GM23338 (cell line): ENCODE data around the gene ASPHD1. TPM values are rescaled to one million over a fixed set of nuclear protein-coding genes. Genes with fewer than 3 reads are reported as not detected.

Experiments
- ATAC-seq: fragments of 200-7000 bp; cut with Tn5 transposase; 3 replicates; pipeline ENCODE4 v1.9.1; 2020
- DNase-seq: peaks from one replicate; pipeline ENCODE4 v3.0.0-alpha.2; 2015; ENCODE audit warnings: low spot score
- H2AFZ ChIP-seq: fragments of 200-600 bp; sonication (generic); 2 replicates; pipeline ENCODE4 v1.8.0; 2016; ENCODE audit warnings: antibody characterized with exemption, mild to moderate bottlenecking, moderate library complexity
- H3F3A ChIP-seq: fragments of 200-600 bp; sonication (generic); replicated peaks from 2 replicates; pipeline ENCODE4 v1.8.0; 2017; ENCODE audit warnings: antibody characterized with exemption, mixed run types, low read depth
- H3K27ac ChIP-seq: fragments of 200-600 bp; sonication (generic); 2 replicates; pipeline ENCODE4 v1.6.1; 2016; ENCODE audit warnings: low read depth
- H3K27me3 ChIP-seq: fragments of 200-600 bp; sonication (generic); 2 replicates; pipeline ENCODE4 v1.8.0; 2016; ENCODE audit warnings: mild to moderate bottlenecking, mixed run types, moderate library complexity; ENCODE audit not compliant: insufficient read depth
- H3K36me3 ChIP-seq: fragments of 200-600 bp; sonication (generic); 2 replicates; pipeline ENCODE4 v1.8.0; 2016; ENCODE audit warnings: mild to moderate bottlenecking; ENCODE audit not compliant: insufficient read depth
- H3K4me1 ChIP-seq: fragments of 200-600 bp; sonication (generic); 2 replicates; pipeline ENCODE4 v1.8.0; 2016; ENCODE audit warnings: mild to moderate bottlenecking, moderate library complexity; ENCODE audit not compliant: insufficient read depth
- H3K4me2 ChIP-seq: fragments of 200-600 bp; sonication (generic); 2 replicates; pipeline ENCODE4 v1.7.1; 2017; ENCODE audit warnings: mixed run types
- H3K4me3 ChIP-seq: fragments of 200-600 bp; sonication (generic); 2 replicates; pipeline ENCODE4 v1.6.1; 2016; ENCODE audit warnings: mixed run types
- H3K79me2 ChIP-seq: fragments of 200-600 bp; sonication (generic); replicated peaks from 2 replicates; pipeline ENCODE4 v1.8.0; 2017; ENCODE audit warnings: mild to moderate bottlenecking; ENCODE audit not compliant: insufficient read depth
- H3K9me2 ChIP-seq: fragments of 200-600 bp; sonication (generic); 2 replicates; pipeline ENCODE4 v1.8.0; 2017; ENCODE audit not compliant: insufficient read depth
- H4K20me1 ChIP-seq: fragments of 200-600 bp; sonication (generic); replicated peaks from 2 replicates; pipeline ENCODE4 v1.8.0; 2017; ENCODE audit warnings: mild to moderate bottlenecking; ENCODE audit not compliant: insufficient read depth
- H3K27ac Mint-ChIP-seq: 2 replicates; pipeline ENCODE4 v1.8.0; 2020; ENCODE audit warnings: inconsistent platforms, mild to moderate bottlenecking, moderate library complexity, mixed read lengths
- H3K27me3 Mint-ChIP-seq: 3 replicates; pipeline ENCODE4 v1.8.0; 2022; ENCODE audit warnings: low read depth, mild to moderate bottlenecking, moderate library complexity, mixed read lengths, inconsistent platforms; ENCODE audit not compliant: insufficient read depth, poor library complexity
- H3K36me3 Mint-ChIP-seq: 3 replicates; pipeline ENCODE4 v1.8.0; 2021; ENCODE audit warnings: low read depth, mild to moderate bottlenecking, inconsistent platforms, moderate library complexity, mixed read lengths
- H3K4me1 Mint-ChIP-seq: 3 replicates; pipeline ENCODE4 v1.8.0; 2020; ENCODE audit warnings: mild to moderate bottlenecking, inconsistent platforms, mixed read lengths
- H3K4me3 Mint-ChIP-seq: 3 replicates; pipeline ENCODE4 v1.8.0; 2021; ENCODE audit warnings: moderate library complexity, mild to moderate bottlenecking, inconsistent platforms, mixed read lengths
- H3K9me3 Mint-ChIP-seq: 3 replicates; pipeline ENCODE4 v1.8.0; 2020; ENCODE audit warnings: moderate library complexity, mild to moderate bottlenecking, inconsistent platforms, mixed read lengths
- EZH2phosphoT487 ChIP-seq: fragments of 200-600 bp; sonication (generic); IDR thresholded peaks from one replicate; pipeline ENCODE4 v1.8.1; 2018; ENCODE audit warnings: antibody characterized with exemption; ENCODE audit not compliant: unreplicated experiment
- NANOG ChIP-seq: IDR thresholded peaks from 2 replicates; pipeline ENCODE4 v1.6.1; 2016; ENCODE audit warnings: antibody characterized with exemption, borderline replicate concordance
- POLR2AphosphoS5 ChIP-seq: IDR thresholded peaks from 2 replicates; pipeline ENCODE4 v1.6.1; 2016; ENCODE audit warnings: antibody characterized with exemption, low read depth
- REST ChIP-seq: IDR thresholded peaks from one replicate; pipeline ENCODE4 v1.6.1; 2018; ENCODE audit warnings: antibody characterized with exemption; ENCODE audit not compliant: unreplicated experiment
- ZNF331 ChIP-seq: fragments of 250-450 bp; sonication (Bioruptor Pico); IDR thresholded peaks from 2 replicates; pipeline ENCODE4 v1.5.0; 2020; ENCODE audit warnings: low read depth, mild to moderate bottlenecking, moderate library complexity
- polyA plus RNA-seq: library from polyadenylated mRNA; unstranded; fragments of >200 nt; fragmentation: Nextera tagmentation; extraction: Ambion mirVana; gene quantifications from 2 replicates; pipeline ENCODE4 v1.2.1, GENCODE V29; 2016
- total RNA-seq: library from RNA; depleted of rRNA; stranded (reverse); fragments of >200 nt; shearing (Covaris generic); gene quantifications from 2 replicates; pipeline ENCODE4 v1.2.3, GENCODE V29; 2014
- TF ChIP-seq, protein P1 (sequence below): fragments of 250-450 bp; sonication (Bioruptor Pico); IDR thresholded peaks from 2 replicates; pipeline ENCODE4 v1.5.0; 2020; ENCODE audit warnings: mild to moderate bottlenecking, moderate library complexity

ASPHD1 gene
- total and polyA plus RNA-seq, 2 experiments from 2014 or later = 15.5 to 20.6 TPM

- TF ChIP-seq, protein P1, sequence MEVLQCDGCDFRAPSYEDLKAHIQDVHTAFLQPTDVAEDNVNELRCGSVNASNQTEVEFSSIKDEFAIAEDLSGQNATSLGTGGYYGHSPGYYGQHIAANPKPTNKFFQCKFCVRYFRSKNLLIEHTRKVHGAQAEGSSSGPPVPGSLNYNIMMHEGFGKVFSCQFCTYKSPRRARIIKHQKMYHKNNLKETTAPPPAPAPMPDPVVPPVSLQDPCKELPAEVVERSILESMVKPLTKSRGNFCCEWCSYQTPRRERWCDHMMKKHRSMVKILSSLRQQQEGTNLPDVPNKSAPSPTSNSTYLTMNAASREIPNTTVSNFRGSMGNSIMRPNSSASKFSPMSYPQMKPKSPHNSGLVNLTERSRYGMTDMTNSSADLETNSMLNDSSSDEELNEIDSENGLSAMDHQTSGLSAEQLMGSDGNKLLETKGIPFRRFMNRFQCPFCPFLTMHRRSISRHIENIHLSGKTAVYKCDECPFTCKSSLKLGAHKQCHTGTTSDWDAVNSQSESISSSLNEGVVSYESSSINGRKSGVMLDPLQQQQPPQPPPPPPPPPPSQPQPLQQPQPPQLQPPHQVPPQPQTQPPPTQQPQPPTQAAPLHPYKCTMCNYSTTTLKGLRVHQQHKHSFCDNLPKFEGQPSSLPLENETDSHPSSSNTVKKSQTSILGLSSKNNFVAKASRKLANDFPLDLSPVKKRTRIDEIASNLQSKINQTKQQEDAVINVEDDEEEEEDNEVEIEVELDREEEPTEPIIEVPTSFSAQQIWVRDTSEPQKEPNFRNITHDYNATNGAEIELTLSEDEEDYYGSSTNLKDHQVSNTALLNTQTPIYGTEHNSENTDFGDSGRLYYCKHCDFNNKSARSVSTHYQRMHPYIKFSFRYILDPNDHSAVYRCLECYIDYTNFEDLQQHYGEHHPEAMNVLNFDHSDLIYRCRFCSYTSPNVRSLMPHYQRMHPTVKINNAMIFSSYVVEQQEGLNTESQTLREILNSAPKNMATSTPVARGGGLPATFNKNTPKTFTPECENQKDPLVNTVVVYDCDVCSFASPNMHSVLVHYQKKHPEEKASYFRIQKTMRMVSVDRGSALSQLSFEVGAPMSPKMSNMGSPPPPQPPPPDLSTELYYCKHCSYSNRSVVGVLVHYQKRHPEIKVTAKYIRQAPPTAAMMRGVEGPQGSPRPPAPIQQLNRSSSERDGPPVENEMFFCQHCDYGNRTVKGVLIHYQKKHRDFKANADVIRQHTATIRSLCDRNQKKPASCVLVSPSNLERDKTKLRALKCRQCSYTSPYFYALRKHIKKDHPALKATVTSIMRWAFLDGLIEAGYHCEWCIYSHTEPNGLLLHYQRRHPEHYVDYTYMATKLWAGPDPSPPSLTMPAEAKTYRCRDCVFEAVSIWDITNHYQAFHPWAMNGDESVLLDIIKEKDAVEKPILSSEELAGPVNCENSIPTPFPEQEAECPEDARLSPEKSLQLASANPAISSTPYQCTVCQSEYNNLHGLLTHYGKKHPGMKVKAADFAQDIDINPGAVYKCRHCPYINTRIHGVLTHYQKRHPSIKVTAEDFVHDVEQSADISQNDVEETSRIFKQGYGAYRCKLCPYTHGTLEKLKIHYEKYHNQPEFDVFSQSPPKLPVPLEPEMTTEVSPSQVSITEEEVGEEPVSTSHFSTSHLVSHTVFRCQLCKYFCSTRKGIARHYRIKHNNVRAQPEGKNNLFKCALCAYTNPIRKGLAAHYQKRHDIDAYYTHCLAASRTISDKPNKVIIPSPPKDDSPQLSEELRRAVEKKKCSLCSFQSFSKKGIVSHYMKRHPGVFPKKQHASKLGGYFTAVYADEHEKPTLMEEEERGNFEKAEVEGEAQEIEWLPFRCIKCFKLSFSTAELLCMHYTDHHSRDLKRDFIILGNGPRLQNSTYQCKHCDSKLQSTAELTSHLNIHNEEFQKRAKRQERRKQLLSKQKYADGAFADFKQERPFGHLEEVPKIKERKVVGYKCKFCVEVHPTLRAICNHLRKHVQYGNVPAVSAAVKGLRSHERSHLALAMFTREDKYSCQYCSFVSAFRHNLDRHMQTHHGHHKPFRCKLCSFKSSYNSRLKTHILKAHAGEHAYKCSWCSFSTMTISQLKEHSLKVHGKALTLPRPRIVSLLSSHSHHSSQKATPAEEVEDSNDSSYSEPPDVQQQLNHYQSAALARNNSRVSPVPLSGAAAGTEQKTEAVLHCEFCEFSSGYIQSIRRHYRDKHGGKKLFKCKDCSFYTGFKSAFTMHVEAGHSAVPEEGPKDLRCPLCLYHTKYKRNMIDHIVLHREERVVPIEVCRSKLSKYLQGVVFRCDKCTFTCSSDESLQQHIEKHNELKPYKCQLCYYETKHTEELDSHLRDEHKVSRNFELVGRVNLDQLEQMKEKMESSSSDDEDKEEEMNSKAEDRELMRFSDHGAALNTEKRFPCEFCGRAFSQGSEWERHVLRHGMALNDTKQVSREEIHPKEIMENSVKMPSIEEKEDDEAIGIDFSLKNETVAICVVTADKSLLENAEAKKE (CRISPR knock-in tag) = no peak
- TF ChIP-seq ZNF331 (CRISPR knock-in tag) = no peak
- TF ChIP-seq REST = no peak
Measured at GRCh38 chr16:29903590-29903989, 3.3 kb downstream of the ASPHD1 start (continued).

GRCh38 chr16:29904947-29905346, 4.7 kb downstream of the ASPHD1 start:
- H3K36me3 Mint-ChIP-seq = peaks cover 15% of the 10 kb centered on the region
- Histone ChIP-seq H3K4me1 (peaks cover 8% of the 10 kb centered on the region), H2AFZ (no peak overlapping the region), H3K4me3 (no peak overlapping the region), H3K79me2 (peaks cover 14% of the 10 kb centered on the region; the same call in 1 of the 2 replicates), H3K36me3 (no peaks in the 10 kb centered on the region), H3K27me3 (no peaks in the 10 kb centered on the region), H4K20me1 (peaks cover 6% of the 10 kb centered on the region; the same call in 1 of the 2 replicates), H3K4me2 (no peak overlapping the region), H3K9me2 (no peaks in the 10 kb centered on the region), H3K27ac (no peak overlapping the region), H3F3A (0 out of 2 replicates have a peak, but pooled peaks cover 3% of the 10 kb centered on the region)
- peaks cover 18% of the 10 kb centered on the region for H3K4me1 Mint-ChIP-seq
- DNase-seq (no peak), ATAC-seq (no peak)
- no peak overlapping the region for H3K27ac Mint-ChIP-seq
- H3K9me3 Mint-ChIP-seq = no peaks in the 10 kb centered on the region
- peaks cover 16% of the 10 kb centered on the region for H3K27me3 Mint-ChIP-seq
- H3K4me3 Mint-ChIP-seq = no peak overlapping the region
- TF ChIP-seq ZNF331 (CRISPR knock-in tag) (no peak), NANOG (no peak), EZH2phosphoT487 (no peak), POLR2AphosphoS5 (no peak)
- TF ChIP-seq, protein P1 (CRISPR knock-in tag) = no peak
